HUDEP-2 (cell line): ENCODE measurements around the gene ORMDL3.
A peak's percentile ranks its signal among the peaks of the same experiment; 100 is the strongest.
"Not testable (repeated sequence)": the region's sequence is repeated elsewhere in the genome, so short reads cannot be mapped to it uniquely, and the experiment has no call there.

Experiments used
- DNase-seq, 76 experiments: peaks; one replicate each; lab custom pipeline; 2025; ENCODE audit not compliant: unreplicated experiment in 76 of 76; lab: John Stamatoyannopoulos, UW

Gene ORMDL3

GRCh38 chr17:39951924-39952679 is 24.7 kb upstream of the ORMDL3 start:
- DNase-seq = no peak

GRCh38 chr17:39950871-39951348 is 23.5 kb upstream of the ORMDL3 start:
- DNase-seq = no peak

- DNase-seq = no peak
These were observed 21.6 kb upstream of the ORMDL3 start for GRCh38 chr17:39949028-39949427.

GRCh38 chr17:39948489-39948828 is 21.1 kb upstream of the ORMDL3 start:
- not testable (repeated sequence) for DNase-seq

GRCh38 chr17:39946551-39947330 is 19.3 kb upstream of the ORMDL3 start:
- no peak for DNase-seq

- DNase-seq = no peak
These were observed 17.0 kb upstream of the ORMDL3 start for GRCh38 chr17:39944393-39944711.

- peak in 1 of 76 experiments; percentile 10 for DNase-seq
These were observed 16.4 kb upstream of the ORMDL3 start for GRCh38 chr17:39943702-39944392.

- DNase-seq = peak in 6 of 76 experiments; percentile 3 to 30 (median 16)
These were observed 12.4 kb upstream of the ORMDL3 start for GRCh38 chr17:39939588-39940419.

- DNase-seq = no peak
These were observed 11.7 kb upstream of the ORMDL3 start for GRCh38 chr17:39939106-39939505.

GRCh38 chr17:39938140-39938869 is 10.9 kb upstream of the ORMDL3 start:
- DNase-seq = no peak

GRCh38 chr17:39937447-39937846 is 10.0 kb upstream of the ORMDL3 start:
- DNase-seq = no peak

- no peak for DNase-seq
These were observed 8.5 kb upstream of the ORMDL3 start for GRCh38 chr17:39935909-39936308.

GRCh38 chr17:39934324-39934723 is 6.9 kb upstream of the ORMDL3 start:
- no peak for DNase-seq

- DNase-seq = no peak
These were observed 6.5 kb upstream of the ORMDL3 start for GRCh38 chr17:39933912-39934311.

- DNase-seq = no peak
These were observed 2.4 kb upstream of the ORMDL3 start for GRCh38 chr17:39929646-39930407.

- DNase-seq = peak in 2 of 76 experiments; percentile 21 to 40
These were observed 1.7 kb upstream of the ORMDL3 start for GRCh38 chr17:39928858-39929645.

GRCh38 chr17:39927929-39928857 is 792 bp upstream of the ORMDL3 start:
- peak in 2 of 76 experiments; percentile 41 to 44 for DNase-seq
